Activated CD8-positive, alpha-beta T cell treated with anti-CD3 and anti-CD28 coated beads for 36 hours (primary cell): ENCODE measurements around the gene FADD. TPM values are rescaled to one million over a fixed set of nuclear protein-coding genes. Genes with fewer than 3 reads are reported as not detected.

Source experiments
- ATAC-seq: fragments of 200-7000 bp; cut with Tn5 transposase; one replicate; pipeline ENCODE4 v1.10.0; 2021; ENCODE audit warnings: mild to moderate bottlenecking, moderate library complexity
- CTCF ChIA-PET: fragments of 350-600 bp; sonication (Branson Sonifier 250); formaldehyde crosslinking; loops from one replicate; lab custom pipeline; 2021; ENCODE audit warnings: antibody characterized with exemption; lab: Charles Lee
- POLR2A ChIA-PET: fragments of 350-600 bp; sonication (Branson Sonifier 250); formaldehyde crosslinking; loops from one replicate; lab custom pipeline; 2021; ENCODE audit warnings: antibody characterized with exemption; lab: Charles Lee
- DNase-seq: peaks from one replicate; pipeline ENCODE4 v3.0.0-alpha.2; 2020
- H3K27ac Mint-ChIP-seq: one replicate; pipeline ENCODE4 v1.8.0; 2021; ENCODE audit warnings: mild to moderate bottlenecking, mixed read lengths
- H3K27me3 Mint-ChIP-seq: one replicate; pipeline ENCODE4 v1.8.0; 2021; ENCODE audit warnings: mixed read lengths
- H3K36me3 Mint-ChIP-seq: one replicate; pipeline ENCODE4 v1.8.0; 2021; ENCODE audit warnings: low read depth, mixed read lengths
- H3K4me1 Mint-ChIP-seq: one replicate; pipeline ENCODE4 v1.8.0; 2021; ENCODE audit warnings: low read depth, mixed read lengths
- H3K4me3 Mint-ChIP-seq: one replicate; pipeline ENCODE4 v1.8.0; 2021; ENCODE audit warnings: mild to moderate bottlenecking, moderate library complexity, mixed read lengths
- H3K9me3 Mint-ChIP-seq: one replicate; pipeline ENCODE4 v1.8.0; 2021; ENCODE audit warnings: mixed read lengths
- intact Hi-C: fragments of 100-400 bp; cut with micrococcal nuclease; formaldehyde crosslinking; loops from one replicate; pipeline ENCODE4 v1.10.0; 2022
- total RNA-seq, 2 experiments: library from RNA; stranded (reverse); gene quantifications; one replicate each; pipeline ENCODE4 v1.2.3, GENCODE V29; 2021
- TF ChIP-seq, protein P1 (sequence below): fragments of 200-600 bp; IDR thresholded peaks from one replicate; pipeline ENCODE4 v1.8.0; 2022; ENCODE audit warnings: antibody characterized with exemption, mild to moderate bottlenecking

Gene FADD
- total RNA-seq, 2 experiments from 2014 or later: 27.6 to 29.6 TPM

DNA sequence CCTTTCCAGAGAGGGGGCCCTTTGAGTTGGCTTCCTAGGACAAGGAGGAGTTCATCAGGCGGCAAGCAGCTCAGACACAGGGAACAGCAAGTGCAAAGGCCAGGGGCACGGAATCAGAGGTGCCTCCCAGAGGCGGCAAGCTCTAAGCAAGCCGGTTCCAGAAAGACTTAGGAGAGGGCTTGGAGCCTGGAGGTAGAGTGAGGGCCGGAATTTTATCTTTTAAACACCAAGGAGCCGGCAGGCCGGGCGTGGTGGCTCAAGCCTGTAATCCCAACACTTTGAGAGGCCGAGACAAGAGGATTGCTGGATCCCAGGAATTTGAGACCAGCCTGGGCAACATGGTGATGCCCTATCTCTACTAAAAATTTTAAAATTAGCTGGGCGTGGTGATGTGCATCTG, 26.6 kb downstream of the FADD start:
- CTCF ChIA-PET: no interaction called here
- POLR2A ChIA-PET: no interaction called here
- ATAC-seq (no peak), DNase-seq (no peak)
- H3K27me3 Mint-ChIP-seq: no peaks in the 10 kb centered on the region
- H3K4me3 Mint-ChIP-seq: no peak overlapping the region
- H3K4me1 Mint-ChIP-seq: no peaks in the 10 kb centered on the region
- H3K36me3 Mint-ChIP-seq: no peaks in the 10 kb centered on the region
- TF ChIP-seq, protein P1, sequence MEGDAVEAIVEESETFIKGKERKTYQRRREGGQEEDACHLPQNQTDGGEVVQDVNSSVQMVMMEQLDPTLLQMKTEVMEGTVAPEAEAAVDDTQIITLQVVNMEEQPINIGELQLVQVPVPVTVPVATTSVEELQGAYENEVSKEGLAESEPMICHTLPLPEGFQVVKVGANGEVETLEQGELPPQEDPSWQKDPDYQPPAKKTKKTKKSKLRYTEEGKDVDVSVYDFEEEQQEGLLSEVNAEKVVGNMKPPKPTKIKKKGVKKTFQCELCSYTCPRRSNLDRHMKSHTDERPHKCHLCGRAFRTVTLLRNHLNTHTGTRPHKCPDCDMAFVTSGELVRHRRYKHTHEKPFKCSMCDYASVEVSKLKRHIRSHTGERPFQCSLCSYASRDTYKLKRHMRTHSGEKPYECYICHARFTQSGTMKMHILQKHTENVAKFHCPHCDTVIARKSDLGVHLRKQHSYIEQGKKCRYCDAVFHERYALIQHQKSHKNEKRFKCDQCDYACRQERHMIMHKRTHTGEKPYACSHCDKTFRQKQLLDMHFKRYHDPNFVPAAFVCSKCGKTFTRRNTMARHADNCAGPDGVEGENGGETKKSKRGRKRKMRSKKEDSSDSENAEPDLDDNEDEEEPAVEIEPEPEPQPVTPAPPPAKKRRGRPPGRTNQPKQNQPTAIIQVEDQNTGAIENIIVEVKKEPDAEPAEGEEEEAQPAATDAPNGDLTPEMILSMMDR: no peak
- intact Hi-C loops: no loop called here
- no peaks in the 10 kb centered on the region for H3K9me3 Mint-ChIP-seq
- no peak overlapping the region for H3K27ac Mint-ChIP-seq

DNA sequence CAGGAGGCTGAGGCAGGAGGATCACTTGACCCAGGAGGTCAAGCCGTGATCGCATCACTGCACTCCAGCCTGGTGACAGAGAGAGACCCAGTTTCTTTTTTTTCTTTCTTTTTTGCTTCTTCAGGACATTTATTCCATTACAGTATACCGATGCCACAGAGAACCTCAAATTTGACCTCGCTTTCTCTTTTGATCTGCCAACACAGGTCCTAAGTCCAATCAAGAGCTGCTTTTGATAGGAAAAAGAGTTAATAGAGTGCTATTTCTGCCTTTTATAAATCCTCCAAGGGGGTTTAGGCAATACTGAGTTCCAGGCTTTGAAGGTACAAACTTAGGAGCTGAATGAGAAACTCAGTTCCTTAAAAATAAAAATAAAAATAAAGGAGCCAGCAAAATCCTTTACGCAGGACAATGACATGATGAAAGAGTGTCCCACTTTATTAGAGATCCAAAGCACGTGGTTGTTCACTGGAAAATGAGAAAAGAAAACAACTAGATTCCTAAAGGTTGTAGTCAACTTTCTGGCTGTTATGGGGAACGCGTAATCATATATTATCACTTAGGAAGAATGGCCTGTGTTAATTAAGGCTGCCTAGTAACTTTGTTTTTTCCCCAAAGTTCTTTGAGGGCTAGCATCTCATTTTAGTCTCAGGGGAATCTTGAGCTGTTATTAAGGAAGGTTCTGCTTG, 27.2 kb downstream of the FADD start:
- ChIA-PET POLR2A (no interaction called here), CTCF (no interaction called here)
- ATAC-seq: no peak
- H3K4me1 Mint-ChIP-seq: no peaks in the 10 kb centered on the region
- no peak overlapping the region for H3K27ac Mint-ChIP-seq
- H3K27me3 Mint-ChIP-seq: no peaks in the 10 kb centered on the region
- TF ChIP-seq, protein P1: no peak
- no peaks in the 10 kb centered on the region for H3K36me3 Mint-ChIP-seq
- H3K4me3 Mint-ChIP-seq: no peak overlapping the region
- intact Hi-C loops: no loop called here
- no peak for DNase-seq
- no peaks in the 10 kb centered on the region for H3K9me3 Mint-ChIP-seq

DNA sequence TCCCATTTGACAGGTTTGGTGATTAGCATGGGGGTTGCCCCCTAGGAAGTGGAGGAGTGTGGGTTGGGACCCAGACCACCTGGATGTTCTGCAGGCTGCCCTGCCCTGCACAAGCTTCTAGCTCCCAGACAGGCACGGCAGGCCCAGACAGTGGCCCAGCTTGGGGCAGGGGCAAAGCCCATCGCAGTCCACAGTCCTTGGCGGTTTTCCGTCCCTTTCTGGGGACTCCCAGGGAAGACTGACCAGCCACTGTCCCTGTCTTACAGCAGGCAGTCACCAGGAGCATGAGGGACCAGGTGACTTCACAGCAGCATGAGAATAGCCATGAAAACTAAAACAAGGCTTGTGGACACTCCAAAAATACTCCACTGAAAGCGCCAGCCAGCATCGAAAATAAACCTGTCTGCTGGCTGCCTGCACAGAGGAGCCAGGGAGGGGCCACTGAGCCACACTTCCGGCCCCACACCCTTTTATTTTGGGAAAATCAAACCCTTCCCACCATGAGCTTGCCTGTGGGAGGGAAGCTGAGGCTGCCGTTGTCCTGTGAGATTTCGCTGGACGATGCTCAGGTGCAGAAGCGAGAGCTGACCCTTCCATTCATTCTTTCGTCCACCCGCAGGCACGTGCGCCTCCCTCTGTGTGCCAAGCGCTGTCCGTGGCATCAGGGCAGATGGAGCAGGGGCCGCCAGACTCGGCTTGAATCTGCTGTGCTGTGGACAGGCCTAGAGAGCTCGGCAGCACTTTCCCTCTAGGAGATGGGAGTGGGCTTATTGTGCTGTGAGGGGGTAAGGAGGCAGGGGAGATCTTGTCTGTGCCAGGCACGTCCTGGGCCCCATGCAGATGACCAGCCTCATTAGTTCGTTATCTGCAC, 28.0 kb downstream of the FADD start:
- Mint-ChIP-seq H3K4me1 (no peaks in the 10 kb centered on the region), H3K27ac (no peak overlapping the region), H3K4me3 (no peak overlapping the region), H3K36me3 (no peaks in the 10 kb centered on the region), H3K9me3 (no peaks in the 10 kb centered on the region), H3K27me3 (peaks cover 2% of the 10 kb centered on the region)
- TF ChIP-seq, protein P1: no peak
- intact Hi-C loops: no loop called here
- ChIA-PET POLR2A (no interaction called here), CTCF (no interaction called here)
- DNase-seq: no peak
- ATAC-seq: no peak

- no peak for DNase-seq
- no peak for ATAC-seq
- Mint-ChIP-seq H3K27me3 (peaks cover 4% of the 10 kb centered on the region), H3K36me3 (no peaks in the 10 kb centered on the region), H3K27ac (no peak overlapping the region), H3K9me3 (no peaks in the 10 kb centered on the region), H3K4me1 (no peaks in the 10 kb centered on the region), H3K4me3 (no peak overlapping the region)
- TF ChIP-seq, protein P1: no peak
- CTCF ChIA-PET: no interaction called here
- POLR2A ChIA-PET: interaction anchor here (0.6 to 1.1 kb wide), 3 partner anchors 28 to 33 kb away, joined by 3 to 4 read pairs (median 3); no protein-coding TSS in a partner anchor
- intact Hi-C loops: no loop called here
These were observed 29.9 kb downstream of the FADD start for GRCh38 chr11:70233034-70233433.

DNA sequence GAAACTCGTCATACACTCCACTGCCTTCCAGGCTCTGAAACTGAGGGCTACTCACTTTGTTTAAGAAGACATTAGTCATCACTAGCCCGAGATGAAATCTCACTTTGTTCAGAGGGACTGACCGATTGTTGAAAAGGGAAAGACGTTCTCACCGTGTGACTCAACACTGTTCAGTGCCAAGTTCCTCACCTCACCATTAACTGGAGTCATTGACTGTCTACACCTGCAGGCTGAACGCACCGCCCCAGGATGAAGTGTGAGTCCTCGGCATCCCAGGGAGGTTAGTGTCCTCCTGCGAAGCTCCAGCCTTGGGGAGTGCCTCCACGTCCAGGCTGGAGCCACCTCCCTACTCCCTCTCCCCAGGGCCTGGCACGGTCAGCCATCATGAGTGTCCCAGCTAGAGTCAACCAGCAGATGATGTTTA, 30.4 kb downstream of the FADD start:
- no peak overlapping the region for H3K4me3 Mint-ChIP-seq
- no peak overlapping the region for H3K27ac Mint-ChIP-seq
- TF ChIP-seq, protein P1: no peak
- CTCF ChIA-PET: no interaction called here
- intact Hi-C loops: no loop called here
- no peaks in the 10 kb centered on the region for H3K36me3 Mint-ChIP-seq
- DNase-seq (no peak), ATAC-seq (no peak)
- peaks cover 4% of the 10 kb centered on the region for H3K27me3 Mint-ChIP-seq
- POLR2A ChIA-PET: interaction anchor here (0.6 to 1.1 kb wide), 2 partner anchors 29 to 32 kb away, joined by 3 read pairs; no protein-coding TSS in a partner anchor
- H3K4me1 Mint-ChIP-seq: no peaks in the 10 kb centered on the region
- no peaks in the 10 kb centered on the region for H3K9me3 Mint-ChIP-seq
